Activated CD8-positive, alpha-beta T cell treated with anti-CD3 and anti-CD28 coated beads for 36 hours (primary cell): ENCODE results near the gene PACSIN3. TPM values are rescaled to one million over a fixed set of nuclear protein-coding genes. Genes with fewer than 3 reads are reported as not detected.

ENCODE experiments used
- ATAC-seq: fragments of 200-7000 bp; cut with Tn5 transposase; one replicate; pipeline ENCODE4 v1.10.0; 2021; ENCODE audit warnings: mild to moderate bottlenecking, moderate library complexity
- CTCF ChIA-PET: fragments of 350-600 bp; sonication (Branson Sonifier 250); formaldehyde crosslinking; loops from one replicate; lab custom pipeline; 2021; ENCODE audit warnings: antibody characterized with exemption; lab: Charles Lee
- POLR2A ChIA-PET: fragments of 350-600 bp; sonication (Branson Sonifier 250); formaldehyde crosslinking; loops from one replicate; lab custom pipeline; 2021; ENCODE audit warnings: antibody characterized with exemption; lab: Charles Lee
- DNase-seq: peaks from one replicate; pipeline ENCODE4 v3.0.0-alpha.2; 2020
- H3K27ac Mint-ChIP-seq: one replicate; pipeline ENCODE4 v1.8.0; 2021; ENCODE audit warnings: mild to moderate bottlenecking, mixed read lengths
- H3K27me3 Mint-ChIP-seq: one replicate; pipeline ENCODE4 v1.8.0; 2021; ENCODE audit warnings: mixed read lengths
- H3K36me3 Mint-ChIP-seq: one replicate; pipeline ENCODE4 v1.8.0; 2021; ENCODE audit warnings: low read depth, mixed read lengths
- H3K4me1 Mint-ChIP-seq: one replicate; pipeline ENCODE4 v1.8.0; 2021; ENCODE audit warnings: low read depth, mixed read lengths
- H3K4me3 Mint-ChIP-seq: one replicate; pipeline ENCODE4 v1.8.0; 2021; ENCODE audit warnings: mild to moderate bottlenecking, moderate library complexity, mixed read lengths
- H3K9me3 Mint-ChIP-seq: one replicate; pipeline ENCODE4 v1.8.0; 2021; ENCODE audit warnings: mixed read lengths
- intact Hi-C: fragments of 100-400 bp; cut with micrococcal nuclease; formaldehyde crosslinking; loops from one replicate; pipeline ENCODE4 v1.10.0; 2022
- total RNA-seq, 2 experiments: library from RNA; stranded (reverse); gene quantifications; one replicate each; pipeline ENCODE4 v1.2.3, GENCODE V29; 2021
- TF ChIP-seq, protein P1 (sequence below): fragments of 200-600 bp; IDR thresholded peaks from one replicate; pipeline ENCODE4 v1.8.0; 2022; ENCODE audit warnings: antibody characterized with exemption, mild to moderate bottlenecking

Gene PACSIN3
- total RNA-seq, 2 experiments from 2014 or later, result 4.7 to 8.0 TPM

- H3K4me3 Mint-ChIP-seq, result peak overlapping the region; percentile 94
- peaks cover 44% of the 10 kb centered on the region for H3K4me1 Mint-ChIP-seq
- DNase-seq, result no peak
- ATAC-seq, result no peak
- ChIA-PET CTCF (interaction anchor here (1.0 to 2.5 kb wide), 2 partner anchors 13 to 23 kb away, joined by 3 to 10 read pairs; no protein-coding TSS in a partner anchor), POLR2A (interaction anchor here (0.8 to 5.5 kb wide), 4 partner anchors 9 to 110 kb away, joined by 3 to 41 read pairs (median 4); partner anchors contain the start of gene DDB2)
- peak overlapping the region; percentile 99 for H3K27ac Mint-ChIP-seq
- no peaks in the 10 kb centered on the region for H3K27me3 Mint-ChIP-seq
- TF ChIP-seq, protein P1, sequence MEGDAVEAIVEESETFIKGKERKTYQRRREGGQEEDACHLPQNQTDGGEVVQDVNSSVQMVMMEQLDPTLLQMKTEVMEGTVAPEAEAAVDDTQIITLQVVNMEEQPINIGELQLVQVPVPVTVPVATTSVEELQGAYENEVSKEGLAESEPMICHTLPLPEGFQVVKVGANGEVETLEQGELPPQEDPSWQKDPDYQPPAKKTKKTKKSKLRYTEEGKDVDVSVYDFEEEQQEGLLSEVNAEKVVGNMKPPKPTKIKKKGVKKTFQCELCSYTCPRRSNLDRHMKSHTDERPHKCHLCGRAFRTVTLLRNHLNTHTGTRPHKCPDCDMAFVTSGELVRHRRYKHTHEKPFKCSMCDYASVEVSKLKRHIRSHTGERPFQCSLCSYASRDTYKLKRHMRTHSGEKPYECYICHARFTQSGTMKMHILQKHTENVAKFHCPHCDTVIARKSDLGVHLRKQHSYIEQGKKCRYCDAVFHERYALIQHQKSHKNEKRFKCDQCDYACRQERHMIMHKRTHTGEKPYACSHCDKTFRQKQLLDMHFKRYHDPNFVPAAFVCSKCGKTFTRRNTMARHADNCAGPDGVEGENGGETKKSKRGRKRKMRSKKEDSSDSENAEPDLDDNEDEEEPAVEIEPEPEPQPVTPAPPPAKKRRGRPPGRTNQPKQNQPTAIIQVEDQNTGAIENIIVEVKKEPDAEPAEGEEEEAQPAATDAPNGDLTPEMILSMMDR, result no peak
- no peaks in the 10 kb centered on the region for H3K9me3 Mint-ChIP-seq
- H3K36me3 Mint-ChIP-seq, result peaks cover 28% of the 10 kb centered on the region
- intact Hi-C loops, result loop anchor here (5.0 kb wide), 2 partner anchors 41 to 81 kb away; partner anchors contain the start of gene NR1H3
These were observed 10.4 kb downstream of the PACSIN3 start for GRCh38 chr11:47175746-47176327.

DNA sequence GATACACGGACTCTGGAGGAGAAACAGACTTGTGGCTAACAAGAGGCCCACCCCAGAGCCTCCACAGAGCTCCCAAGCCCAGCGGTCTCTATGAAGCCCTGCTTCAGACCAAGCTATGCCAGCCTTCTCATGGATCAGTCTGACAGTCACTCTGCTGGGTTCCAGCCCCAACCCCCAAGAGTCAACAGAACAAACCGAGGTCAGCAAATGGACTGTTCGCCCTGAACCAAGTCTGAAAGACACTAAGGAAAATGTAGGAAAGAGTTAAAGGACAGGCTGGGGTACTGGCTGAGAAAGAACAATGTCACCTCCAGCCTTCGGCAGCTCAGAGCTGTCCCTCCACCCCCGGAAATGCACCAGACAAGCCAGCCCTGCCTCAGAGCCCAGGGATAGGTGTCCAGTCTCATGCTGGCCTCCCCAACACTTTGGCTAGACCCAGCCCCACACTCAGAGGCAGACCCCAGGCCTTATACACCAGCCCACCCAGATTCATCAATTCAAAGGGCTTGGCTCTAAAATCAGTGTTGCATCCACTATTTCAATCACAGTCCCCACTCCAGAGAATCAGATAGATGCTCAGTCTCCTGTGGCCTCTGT, 13.4 kb downstream of the PACSIN3 start:
- TF ChIP-seq, protein P1, result no peak
- H3K9me3 Mint-ChIP-seq, result no peaks in the 10 kb centered on the region
- no peak for ATAC-seq
- intact Hi-C loops, result no loop called here
- H3K36me3 Mint-ChIP-seq, result peaks cover 34% of the 10 kb centered on the region
- no peaks in the 10 kb centered on the region for H3K27me3 Mint-ChIP-seq
- no peak for DNase-seq
- ChIA-PET POLR2A (interaction anchor here (0.9 to 3.6 kb wide), 2 partner anchors 10 to 15 kb away, joined by 5 to 20 read pairs; no protein-coding TSS in a partner anchor), CTCF (interaction anchor here (1.3 to 2.9 kb wide), 3 partner anchors 10 to 87 kb away, joined by 3 to 21 read pairs (median 10); no protein-coding TSS in a partner anchor)
- peaks cover 40% of the 10 kb centered on the region for H3K4me1 Mint-ChIP-seq
- peak overlapping the region; percentile 49 for H3K27ac Mint-ChIP-seq
- H3K4me3 Mint-ChIP-seq, result no peak overlapping the region

- CTCF ChIA-PET, result interaction anchor here (1.0 to 2.9 kb wide), 5 partner anchors 9 to 39 kb away, joined by 3 to 21 read pairs (median 5); no protein-coding TSS in a partner anchor
- Mint-ChIP-seq H3K9me3 (no peaks in the 10 kb centered on the region), H3K27me3 (no peaks in the 10 kb centered on the region), H3K36me3 (peaks cover 34% of the 10 kb centered on the region), H3K27ac (no peak overlapping the region), H3K4me1 (peaks cover 35% of the 10 kb centered on the region), H3K4me3 (no peak overlapping the region)
- intact Hi-C loops, result no loop called here
- TF ChIP-seq, protein P1, result no peak
- no peak for DNase-seq
- POLR2A ChIA-PET, result interaction anchor here (0.9 to 3.6 kb wide), 3 partner anchors 9 to 15 kb away, joined by 5 to 20 read pairs (median 5); partner anchors contain the start of gene PACSIN3
- no peak for ATAC-seq
These were observed 14.4 kb downstream of the PACSIN3 start for GRCh38 chr11:47171856-47172255.

GRCh38 chr11:47171061-47171838, 15.0 kb downstream of the PACSIN3 start:
- no peak overlapping the region for H3K4me3 Mint-ChIP-seq
- H3K4me1 Mint-ChIP-seq, result peaks cover 35% of the 10 kb centered on the region
- intact Hi-C loops, result no loop called here
- TF ChIP-seq, protein P1, result no peak
- H3K9me3 Mint-ChIP-seq, result no peaks in the 10 kb centered on the region
- peak overlapping the region; percentile 52 for H3K27ac Mint-ChIP-seq
- ATAC-seq (no peak), DNase-seq (no peak)
- ChIA-PET CTCF (interaction anchor here (1.0 to 2.9 kb wide), 5 partner anchors 8 to 40 kb away, joined by 3 to 21 read pairs (median 5); no protein-coding TSS in a partner anchor), POLR2A (interaction anchor here (1.5 to 3.6 kb wide), 2 partner anchors 8 to 15 kb away, joined by 5 to 20 read pairs; partner anchors contain the start of gene PACSIN3)
- no peaks in the 10 kb centered on the region for H3K27me3 Mint-ChIP-seq
- H3K36me3 Mint-ChIP-seq, result peaks cover 38% of the 10 kb centered on the region
